Rectal smooth muscle tissue (tissue), 1 donor: Measurements from ENCODE around the gene AMN1.
"Not testable (repeated sequence)": the region's sequence is repeated elsewhere in the genome, so short reads cannot be mapped to it uniquely, and the experiment has no call there.

Experiments
- H3K27ac ChIP-seq: one replicate; pipeline ENCODE4 v1.7.0; 2013; ENCODE audit warnings: low read depth, low read length, inconsistent platforms
- H3K27me3 ChIP-seq: one replicate; pipeline ENCODE4 v1.7.0; 2013; ENCODE audit warnings: low read length; ENCODE audit not compliant: control insufficient read depth, insufficient read depth
- H3K36me3 ChIP-seq: one replicate; pipeline ENCODE4 v1.7.0; 2013; ENCODE audit warnings: low read length; ENCODE audit not compliant: control insufficient read depth, insufficient read depth
- H3K4me1 ChIP-seq: one replicate; pipeline ENCODE4 v1.7.0; 2013; ENCODE audit warnings: low read length; ENCODE audit not compliant: control insufficient read depth, insufficient read depth
- H3K4me3 ChIP-seq: one replicate; pipeline ENCODE4 v1.7.0; 2013; ENCODE audit warnings: low read length
- H3K9ac ChIP-seq: one replicate; pipeline ENCODE4 v1.7.0; 2013; ENCODE audit warnings: low read length

The AMN1 gene

DNA sequence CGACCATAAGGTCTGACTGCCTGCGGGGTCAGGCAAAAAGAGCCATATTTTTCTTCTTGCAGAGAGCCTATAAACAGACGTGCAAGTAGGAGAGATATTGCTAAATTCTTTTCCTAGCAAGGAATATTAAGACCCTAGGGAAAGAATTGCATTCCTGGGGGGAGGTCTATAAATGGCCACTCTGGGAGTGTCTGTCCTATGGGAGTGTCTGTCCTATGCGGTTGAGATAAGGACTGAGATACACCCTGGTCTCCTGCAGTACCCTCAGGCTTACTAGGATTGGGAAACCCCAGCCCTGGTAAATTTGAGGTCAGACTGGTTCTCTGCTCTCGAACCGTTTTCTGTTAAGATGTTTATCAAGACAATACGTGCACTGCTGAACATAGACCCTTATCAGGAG lies 20.7 kb downstream of the AMN1 start:
- H3K9ac ChIP-seq, H3K36me3 ChIP-seq, H3K4me3 ChIP-seq, H3K27ac ChIP-seq, H3K4me1 ChIP-seq, H3K27me3 ChIP-seq: not testable (repeated sequence)

DNA sequence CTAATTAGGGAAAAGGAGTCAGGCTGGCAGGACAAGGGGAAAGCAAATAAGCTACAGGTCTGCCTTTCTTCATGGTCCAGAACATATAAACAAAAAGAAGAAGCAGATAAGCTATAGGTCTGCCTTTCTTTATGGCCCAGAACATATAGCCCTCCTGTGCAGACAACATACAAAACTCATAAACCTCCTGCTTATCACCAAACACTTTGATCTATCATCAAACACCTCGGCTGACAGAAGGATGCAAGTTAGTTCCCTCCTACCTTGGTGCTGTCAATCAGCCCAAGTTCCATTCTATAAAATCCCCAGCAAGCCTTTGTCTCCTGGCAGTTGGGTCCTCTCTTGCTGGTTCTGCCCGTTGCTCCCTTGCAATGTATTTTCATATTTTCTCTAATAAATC lies 23.2 kb downstream of the AMN1 start:
- Histone ChIP-seq H3K4me1 (no peaks in the 10 kb centered on the region), H3K4me3 (no peak overlapping the region), H3K9ac (no peak overlapping the region), H3K36me3 (no peaks in the 10 kb centered on the region), H3K27ac (no peak overlapping the region), H3K27me3 (no peaks in the 10 kb centered on the region)

DNA sequence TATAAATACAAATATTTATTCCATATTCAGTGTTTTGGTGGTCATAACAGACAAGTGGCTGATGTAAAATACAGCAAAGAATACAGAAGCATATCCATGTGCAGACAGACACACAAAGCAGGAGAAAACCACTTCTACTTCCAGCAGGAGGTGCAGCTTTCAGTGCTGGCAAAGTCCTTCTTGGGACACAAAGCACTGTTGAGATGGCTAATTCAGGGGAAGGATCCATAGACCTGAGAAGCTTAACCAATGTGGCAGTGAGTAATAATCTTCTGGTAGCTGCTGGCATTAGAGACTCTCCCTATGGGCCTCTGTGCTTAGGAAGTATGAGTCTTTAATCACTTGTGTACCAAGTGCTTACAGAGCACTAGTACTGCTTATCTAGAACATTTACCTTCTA lies 26.8 kb downstream of the AMN1 start:
- H3K36me3 ChIP-seq = no peaks in the 10 kb centered on the region
- H3K4me1 ChIP-seq = no peaks in the 10 kb centered on the region
- no peak overlapping the region for H3K27ac ChIP-seq
- no peak overlapping the region for H3K4me3 ChIP-seq
- H3K9ac ChIP-seq = no peak overlapping the region
- H3K27me3 ChIP-seq = no peaks in the 10 kb centered on the region

DNA sequence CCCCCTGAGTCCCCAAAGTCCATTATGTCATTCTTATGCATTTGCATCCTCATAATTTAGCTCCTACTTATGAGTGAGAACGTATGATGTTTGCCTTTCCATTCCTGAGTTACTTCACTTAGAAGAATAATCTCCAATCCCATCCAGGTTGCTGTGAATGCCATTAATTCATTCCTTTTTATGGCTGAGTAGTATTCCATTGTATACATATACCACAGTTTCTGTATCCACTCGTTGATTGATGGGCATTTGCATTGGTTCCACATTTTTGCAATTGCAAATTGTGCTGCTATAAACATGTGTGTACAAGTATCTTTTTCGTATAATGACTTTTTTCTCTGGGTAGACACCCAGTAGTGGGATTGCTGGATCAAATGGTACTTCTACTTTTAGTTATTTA lies 38.9 kb downstream of the AMN1 start:
- not testable (repeated sequence) for H3K4me3 ChIP-seq, H3K36me3 ChIP-seq, H3K27ac ChIP-seq, H3K27me3 ChIP-seq, H3K4me1 ChIP-seq, H3K9ac ChIP-seq

DNA sequence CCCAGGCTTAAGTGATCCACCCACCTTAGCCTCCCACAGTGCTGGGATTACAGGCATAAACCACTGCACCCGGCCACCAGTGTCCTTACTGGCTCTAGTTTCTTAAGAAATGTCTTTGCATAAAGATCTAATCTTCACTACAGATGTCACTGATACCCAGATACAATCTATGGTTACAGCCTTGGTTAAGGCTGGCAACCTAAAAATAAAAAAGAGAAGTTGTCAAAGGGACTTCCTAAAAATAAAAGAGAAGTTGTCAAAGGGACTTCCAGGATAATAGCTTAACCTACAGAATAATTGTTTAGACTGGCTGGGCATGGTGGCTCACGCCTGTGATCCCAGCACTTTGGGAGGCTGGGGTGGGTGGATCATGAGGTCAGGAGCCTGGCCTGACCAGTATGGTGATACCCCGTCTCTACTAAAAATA lies 41.7 kb downstream of the AMN1 start:
- Histone ChIP-seq H3K4me3 (no peak overlapping the region), H3K27me3 (no peaks in the 10 kb centered on the region), H3K27ac (no peak overlapping the region), H3K9ac (no peak overlapping the region), H3K36me3 (no peaks in the 10 kb centered on the region), H3K4me1 (no peaks in the 10 kb centered on the region)

DNA sequence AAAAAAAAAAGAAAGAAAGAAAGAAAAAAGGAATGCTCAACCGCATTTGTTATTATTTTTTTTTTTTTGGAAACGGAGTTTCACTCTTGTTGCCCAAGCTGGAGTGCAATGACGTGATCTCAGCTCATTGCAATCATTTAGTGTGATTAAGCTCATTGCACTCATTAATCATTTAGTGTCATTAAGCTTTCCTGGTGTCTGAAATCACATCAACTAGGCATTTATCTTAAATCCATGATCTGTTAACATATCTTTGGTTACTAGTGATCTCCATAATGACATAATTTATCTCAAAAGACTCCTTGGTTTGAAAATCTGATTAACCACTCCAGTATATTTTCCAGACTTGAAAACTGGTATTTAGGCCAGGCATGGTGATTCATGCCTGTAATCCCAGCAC lies 43.0 kb downstream of the AMN1 start:
- Histone ChIP-seq H3K9ac (no peak overlapping the region), H3K27me3 (no peaks in the 10 kb centered on the region), H3K36me3 (no peaks in the 10 kb centered on the region), H3K4me3 (no peak overlapping the region), H3K27ac (no peak overlapping the region), H3K4me1 (no peaks in the 10 kb centered on the region)

DNA sequence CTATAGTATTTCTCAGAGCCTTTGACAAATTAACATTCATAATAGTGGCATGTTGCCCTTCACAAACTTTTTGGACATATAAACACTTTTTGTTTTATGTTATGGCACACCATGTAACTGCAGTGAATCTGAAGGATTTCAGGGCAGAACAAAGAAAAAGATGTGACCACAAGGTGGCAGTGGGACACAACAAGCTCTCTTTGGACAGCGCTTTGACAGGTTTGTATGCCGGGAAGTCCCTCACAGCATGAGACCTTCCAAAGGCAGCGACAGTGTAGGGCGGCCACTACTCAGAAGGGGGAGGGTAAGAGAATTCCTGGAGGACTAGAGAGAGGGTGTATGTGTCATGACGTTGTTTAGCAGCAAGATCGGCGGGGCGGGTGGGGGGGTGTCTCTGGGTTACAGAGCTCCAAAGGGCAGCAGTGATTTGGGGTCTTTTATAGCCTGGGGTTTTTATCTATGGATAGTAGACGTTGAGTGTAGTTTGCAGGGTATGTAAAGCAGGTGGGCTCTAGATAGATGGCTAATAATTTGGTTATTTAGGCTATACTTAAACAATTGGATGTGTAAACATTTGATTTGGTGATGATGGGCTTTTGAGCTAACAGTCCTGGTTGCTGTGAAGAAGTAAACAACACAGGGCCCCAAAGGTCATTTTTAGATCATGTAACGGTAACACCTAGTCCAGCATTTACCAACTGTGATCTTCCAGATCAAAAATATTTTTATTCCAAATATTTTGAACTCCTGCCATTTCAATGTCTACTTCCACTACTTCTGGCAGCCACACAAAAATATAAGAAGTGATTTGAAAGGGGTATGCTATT lies 46.5 kb downstream of the AMN1 start:
- H3K4me1 ChIP-seq = no peaks in the 10 kb centered on the region
- no peaks in the 10 kb centered on the region for H3K27me3 ChIP-seq
- H3K9ac ChIP-seq = no peak overlapping the region
- no peak overlapping the region for H3K27ac ChIP-seq
- no peak overlapping the region for H3K4me3 ChIP-seq
- peaks cover 2% of the 10 kb centered on the region for H3K36me3 ChIP-seq

DNA sequence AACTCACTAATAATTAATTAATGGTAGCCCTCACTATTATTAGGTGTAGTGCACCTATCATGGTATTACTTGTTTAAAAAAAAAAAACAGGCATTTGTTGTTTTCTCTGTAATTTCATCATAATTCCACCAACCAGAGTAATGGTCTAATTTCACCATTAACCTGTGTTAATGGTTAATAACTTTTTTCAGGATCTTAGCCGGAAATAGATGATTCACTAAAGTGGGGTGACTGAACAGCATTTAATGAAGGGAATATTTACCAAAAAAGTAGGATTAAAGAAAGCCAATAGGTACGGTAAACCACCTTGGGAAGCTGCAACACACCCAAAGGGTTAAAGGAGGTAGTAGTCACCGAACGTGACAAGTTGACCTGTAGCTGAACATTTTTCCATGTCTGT lies 56.3 kb downstream of the AMN1 start:
- H3K27ac ChIP-seq = no peak overlapping the region
- H3K4me3 ChIP-seq = no peak overlapping the region
- H3K27me3 ChIP-seq = no peaks in the 10 kb centered on the region
- no peak overlapping the region for H3K9ac ChIP-seq
- H3K4me1 ChIP-seq = no peaks in the 10 kb centered on the region
- H3K36me3 ChIP-seq = peaks cover 2% of the 10 kb centered on the region

DNA sequence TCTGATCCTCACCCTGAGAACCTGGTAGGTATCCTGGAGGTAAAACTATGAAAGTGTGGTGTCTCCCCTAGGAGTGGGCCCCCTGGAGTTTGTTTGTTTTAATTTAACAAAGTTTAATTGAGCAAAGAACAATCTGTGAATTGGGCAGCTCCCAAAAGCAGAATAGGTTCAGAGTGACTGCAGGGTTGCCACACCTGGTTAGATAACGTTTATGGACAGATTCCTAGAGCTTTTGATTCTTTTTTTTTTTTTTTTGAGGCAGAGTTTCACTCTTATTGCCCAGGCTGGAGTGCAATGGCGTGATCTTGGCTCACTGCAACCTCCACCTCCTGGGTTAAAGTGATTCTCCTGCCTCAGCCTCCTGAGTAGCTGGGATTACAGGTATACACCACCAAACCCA lies 59.2 kb downstream of the AMN1 start:
- H3K4me3 ChIP-seq, H3K4me1 ChIP-seq, H3K9ac ChIP-seq, H3K27ac ChIP-seq, H3K27me3 ChIP-seq, H3K36me3 ChIP-seq: not testable (repeated sequence)

DNA sequence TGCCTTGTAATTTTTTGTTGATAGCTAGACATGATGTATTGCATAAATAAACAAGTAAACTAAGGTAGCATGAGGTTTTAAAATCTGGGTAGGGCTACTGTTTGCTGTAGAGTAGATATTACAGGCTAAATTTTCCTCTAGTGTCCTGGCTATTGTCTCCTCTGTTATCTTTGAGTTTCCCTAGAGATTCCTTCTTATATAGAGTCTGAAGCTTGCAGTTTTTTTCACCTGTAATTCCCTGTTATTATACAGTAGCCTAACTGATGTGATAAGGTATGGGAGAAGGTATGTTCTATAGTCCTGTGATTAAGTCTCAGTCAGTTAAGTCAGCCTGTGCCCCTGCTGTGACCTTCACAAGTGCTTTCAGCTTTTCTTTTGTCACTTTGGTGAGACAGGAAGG lies 59.8 kb downstream of the AMN1 start:
- Histone ChIP-seq H3K4me1 (no peaks in the 10 kb centered on the region), H3K36me3 (peaks cover 2% of the 10 kb centered on the region), H3K9ac (no peak overlapping the region), H3K27ac (no peak overlapping the region), H3K27me3 (no peaks in the 10 kb centered on the region), H3K4me3 (no peak overlapping the region)

DNA sequence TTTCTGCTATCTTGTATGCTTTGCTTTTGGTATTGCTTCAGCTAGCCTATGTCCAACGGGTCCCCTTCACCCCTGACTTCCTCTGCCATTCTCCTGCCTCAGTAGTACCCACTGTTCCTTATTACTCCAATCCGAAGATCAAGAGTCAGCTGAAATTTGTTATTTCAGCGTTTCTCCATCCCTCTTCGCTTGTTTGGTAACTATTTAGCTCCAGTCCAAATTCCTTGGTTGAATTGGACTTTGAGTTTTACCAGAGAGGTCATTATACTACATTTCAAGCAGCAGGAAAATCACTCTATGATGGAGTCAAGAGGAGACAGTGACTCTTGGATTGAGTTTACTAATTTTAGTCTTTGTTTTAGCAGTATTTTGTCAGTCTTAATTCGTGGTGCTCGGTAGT lies 64.8 kb downstream of the AMN1 start:
- Histone ChIP-seq H3K27me3 (no peaks in the 10 kb centered on the region), H3K27ac (no peak overlapping the region), H3K4me3 (no peak overlapping the region), H3K4me1 (no peaks in the 10 kb centered on the region), H3K36me3 (peaks cover 2% of the 10 kb centered on the region), H3K9ac (no peak overlapping the region)

DNA sequence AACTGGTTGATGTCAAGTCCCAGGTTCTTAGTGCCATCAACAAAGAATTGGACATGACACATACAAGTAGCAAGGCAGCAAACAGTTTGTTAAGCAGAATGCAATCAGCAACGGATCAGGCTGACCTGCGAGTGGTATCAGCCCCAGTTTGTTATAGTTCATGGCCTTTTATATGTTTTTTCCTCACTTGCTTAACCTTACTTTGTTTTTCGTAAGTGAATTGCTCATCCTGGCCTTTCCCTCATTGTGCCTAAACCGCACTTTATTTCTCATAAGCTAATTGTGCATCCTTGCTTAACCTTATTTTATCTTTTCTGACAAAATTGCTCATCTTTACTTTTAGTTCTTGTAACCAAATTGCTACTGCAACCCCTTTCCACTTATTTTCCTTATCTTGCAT lies 65.2 kb downstream of the AMN1 start:
- Histone ChIP-seq H3K4me3 (no peak overlapping the region), H3K9ac (no peak overlapping the region), H3K4me1 (no peaks in the 10 kb centered on the region), H3K36me3 (no peaks in the 10 kb centered on the region), H3K27me3 (no peaks in the 10 kb centered on the region), H3K27ac (no peak overlapping the region)

DNA sequence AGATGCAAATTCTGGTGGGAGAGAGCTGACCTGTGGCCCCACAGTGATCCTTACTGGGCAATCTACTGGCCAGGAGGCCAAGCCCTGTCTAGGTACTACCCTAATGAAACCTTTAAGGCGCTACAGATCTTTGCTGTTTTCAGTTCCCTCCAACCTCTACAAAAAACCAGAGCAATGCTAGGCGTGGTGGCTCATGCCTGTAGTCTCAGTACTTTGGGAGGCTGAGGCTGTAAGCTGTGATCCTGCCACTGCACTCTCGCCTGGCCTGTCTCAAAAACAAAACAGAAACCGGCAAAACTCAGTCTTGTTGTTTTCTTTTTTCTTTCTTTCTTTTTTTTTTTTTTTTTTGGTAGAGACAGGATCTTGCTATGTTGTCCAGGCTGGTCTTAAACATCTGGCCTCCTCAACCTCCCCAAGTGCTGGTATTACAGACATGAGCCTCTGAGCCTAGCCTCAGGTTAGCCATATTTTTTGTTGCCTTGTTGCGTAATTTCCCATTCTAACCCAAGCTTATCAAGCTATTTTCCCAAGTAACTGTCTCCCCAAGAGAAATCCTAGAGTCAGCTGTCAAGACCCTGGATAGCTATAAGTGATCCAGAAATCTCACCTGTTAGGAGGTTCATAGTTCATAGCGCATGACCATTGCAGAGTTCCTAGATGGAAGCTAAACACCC lies 66.5 kb downstream of the AMN1 start:
- no peak overlapping the region for H3K4me3 ChIP-seq

More for the DNA sequence above, 66.5 kb downstream of the AMN1 start:
- no peaks in the 10 kb centered on the region for H3K27me3 ChIP-seq
- H3K27ac ChIP-seq = no peak overlapping the region
- no peak overlapping the region for H3K9ac ChIP-seq
- no peaks in the 10 kb centered on the region for H3K4me1 ChIP-seq
- no peaks in the 10 kb centered on the region for H3K36me3 ChIP-seq
